Small intestine (tissue), 7 donors: ENCODE measurements around the gene EML2. TPM values are rescaled to one million over a fixed set of nuclear protein-coding genes. Genes with fewer than 3 reads are reported as not detected.
A peak's percentile ranks its signal among the peaks of the same experiment; 100 is the strongest.

Experiments
- DNase-seq, 2 donors: peaks; one replicate each; pipeline versions ENCODE4 v3.0.0 to v3.0.0-alpha.2; 2013
- FAIRE-seq: peaks from 2 replicates; lab custom pipeline; 2012; peaks lifted over from hg19 to GRCh38; lab: Jason Lieb, UNC
- H3K27ac ChIP-seq, 3 donors: one replicate each; pipeline ENCODE4 v1.5.1; 2013; ENCODE audit warnings: low read length in 2 of 3, mild to moderate bottlenecking in 2 of 3, control low read depth in 1 of 3, inconsistent platforms in 1 of 3, low read depth in 1 of 3, moderate library complexity in 1 of 3
- H3K27me3 ChIP-seq, 3 donors: one replicate each; pipeline ENCODE4 v1.6.1; 2013; ENCODE audit warnings: low read length in 3 of 3, inconsistent platforms in 1 of 3; ENCODE audit not compliant: control insufficient read depth in 3 of 3, insufficient read depth in 3 of 3
- H3K36me3 ChIP-seq, 3 donors: one replicate each; pipeline ENCODE4 v1.6.1; 2013; ENCODE audit warnings: low read length in 3 of 3, inconsistent platforms in 1 of 3, low read depth in 1 of 3, mild to moderate bottlenecking in 1 of 3, moderate library complexity in 1 of 3; ENCODE audit not compliant: control insufficient read depth in 3 of 3, insufficient read depth in 2 of 3
- H3K4me1 ChIP-seq, 3 donors: one replicate each; pipeline ENCODE4 v1.6.1; 2013; ENCODE audit warnings: low read length in 2 of 3, inconsistent platforms in 1 of 3, low read depth in 1 of 3, mild to moderate bottlenecking in 1 of 3, moderate library complexity in 1 of 3; ENCODE audit not compliant: control insufficient read depth in 3 of 3, insufficient read depth in 2 of 3
- H3K4me3 ChIP-seq, 3 donors: one replicate each; pipeline ENCODE4 v1.5.1; 2013; ENCODE audit warnings: low read length in 3 of 3, control low read depth in 1 of 3, inconsistent platforms in 1 of 3, low read depth in 1 of 3, mild to moderate bottlenecking in 1 of 3, moderate library complexity in 1 of 3
- H3K9me3 ChIP-seq, 2 donors: one replicate each; pipeline ENCODE4 v1.6.1; 2013; ENCODE audit warnings: low read depth in 1 of 2, low read length in 1 of 2; ENCODE audit not compliant: control insufficient read depth in 2 of 2, insufficient read depth in 1 of 2
- WGBS, 3 donors: extraction: QIAGEN DNeasy Blood & Tissue Kit; methylation state at CpG; one replicate each; pipeline ENCODE4 v1.1.7; 2013; 5-methylcytosine and 5-hydroxymethylcytosine counted together
- polyA plus RNA-seq, 4 donors: library from polyadenylated mRNA; stranded (reverse) in 3 of 4; unstranded in 1 of 4; fragments of 200-250 nt in 3 of 4; fragments of 120-200 nt in 1 of 4; gene quantifications; one replicate each; pipeline versions ENCODE4 v1.2.1 to v1.2.3, GENCODE V29; 2013
- donor health status: healthy with polysubstance abuse.
- donor health status: control.
- donor health status: control.
- donor health status: Bipolar disorder and iron deficiency.
- donor health status: healthy.

The EML2 gene
- polyA plus RNA-seq, 4 donors: 18.9 to 39.9 (median 20.8) TPM

GRCh38 chr19:45676851-45677263 is 37.7 kb upstream of the EML2 start:
- Histone ChIP-seq H3K36me3 (no peaks in the 10 kb centered on the region), H3K27ac (no peak overlapping the region), H3K9me3 (peaks cover 0 to 2% of the 10 kb centered on the region in 2 donors), H3K27me3 (peaks cover 0 to 42% (median 0%) of the 10 kb centered on the region in 3 donors), H3K4me1 (peaks cover 0 to 20% (median 0%) of the 10 kb centered on the region in 3 donors), H3K4me3 (peak overlapping the region; percentile 25 to 39 (median 37))
- 3 to 6% (median 3%) methylated on average over 9 to 28 of the region's 28 CpGs for WGBS, 3 donors
- FAIRE-seq: no peak
- peak; percentile 24 to 46 for DNase-seq

- WGBS, 3 donors: 48 to 66% (median 54%) methylated on average over 7 of the region's 7 CpGs
These were observed 35.7 kb upstream of the EML2 start for GRCh38 chr19:45674946-45675345.

DNA sequence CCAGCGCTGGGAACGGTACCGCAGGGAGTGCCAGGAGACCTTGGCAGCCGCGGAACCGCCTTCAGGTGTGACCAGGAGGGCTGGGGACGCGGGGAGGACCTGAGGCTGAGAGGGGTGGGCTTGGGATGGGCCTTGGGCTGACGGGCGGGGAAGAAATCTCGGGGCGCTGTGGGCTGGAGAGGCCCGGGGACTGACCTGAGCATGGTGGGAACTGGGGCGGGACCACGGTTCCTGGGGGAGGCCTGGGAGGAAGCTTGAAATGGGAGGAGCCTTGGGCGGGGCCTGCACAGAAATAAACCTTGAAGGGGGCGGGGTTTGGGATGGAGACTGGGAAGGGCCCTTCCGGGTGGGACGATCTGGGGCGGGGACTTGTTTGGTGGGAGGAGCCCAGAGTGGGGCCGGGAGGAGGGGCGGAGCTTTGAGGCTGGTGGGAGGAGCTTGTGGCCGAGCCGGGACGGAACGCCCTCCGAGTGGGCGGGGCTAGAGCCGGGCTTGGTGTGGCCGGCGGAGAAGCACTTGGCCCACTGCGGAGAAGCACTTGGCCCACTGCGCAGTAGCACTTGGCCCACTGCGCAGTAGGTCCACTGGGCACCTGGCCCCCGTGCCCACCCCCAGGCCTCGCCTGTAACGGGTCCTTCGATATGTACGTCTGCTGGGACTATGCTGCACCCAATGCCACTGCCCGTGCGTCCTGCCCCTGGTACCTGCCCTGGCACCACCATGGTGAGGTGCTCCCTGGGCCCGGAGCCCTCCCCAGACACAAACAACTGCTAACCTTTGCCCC is 31.7 kb upstream of the EML2 start:
- no peak overlapping the region for H3K27ac ChIP-seq
- WGBS, 3 donors: 8 to 11% (median 10%) methylated on average over 26 to 42 of the region's 42 CpGs
- DNase-seq (peak; percentile 84 to 91), FAIRE-seq (no peak)
- H3K27me3 ChIP-seq: peaks cover 0 to 68% (median 0%) of the 10 kb centered on the region in 3 donors
- H3K4me3 ChIP-seq: peak overlapping the region in 2 of 3 donors; percentile 19 to 24
- H3K36me3 ChIP-seq: no peaks in the 10 kb centered on the region
- peaks cover 0 to 25% (median 0%) of the 10 kb centered on the region in 3 donors for H3K4me1 ChIP-seq
- no peaks in the 10 kb centered on the region for H3K9me3 ChIP-seq

More at GRCh38 chr19:45674946-45675345, 35.7 kb upstream of the EML2 start:
- DNase-seq (no peak), FAIRE-seq (no peak)
- H3K36me3 ChIP-seq: no peaks in the 10 kb centered on the region
- H3K4me1 ChIP-seq: peaks cover 0 to 26% (median 0%) of the 10 kb centered on the region in 3 donors
- H3K4me3 ChIP-seq: no peak overlapping the region
- peaks cover 0 to 2% of the 10 kb centered on the region in 2 donors for H3K9me3 ChIP-seq
- no peak overlapping the region for H3K27ac ChIP-seq
- peaks cover 0 to 61% (median 0%) of the 10 kb centered on the region in 3 donors for H3K27me3 ChIP-seq

DNA sequence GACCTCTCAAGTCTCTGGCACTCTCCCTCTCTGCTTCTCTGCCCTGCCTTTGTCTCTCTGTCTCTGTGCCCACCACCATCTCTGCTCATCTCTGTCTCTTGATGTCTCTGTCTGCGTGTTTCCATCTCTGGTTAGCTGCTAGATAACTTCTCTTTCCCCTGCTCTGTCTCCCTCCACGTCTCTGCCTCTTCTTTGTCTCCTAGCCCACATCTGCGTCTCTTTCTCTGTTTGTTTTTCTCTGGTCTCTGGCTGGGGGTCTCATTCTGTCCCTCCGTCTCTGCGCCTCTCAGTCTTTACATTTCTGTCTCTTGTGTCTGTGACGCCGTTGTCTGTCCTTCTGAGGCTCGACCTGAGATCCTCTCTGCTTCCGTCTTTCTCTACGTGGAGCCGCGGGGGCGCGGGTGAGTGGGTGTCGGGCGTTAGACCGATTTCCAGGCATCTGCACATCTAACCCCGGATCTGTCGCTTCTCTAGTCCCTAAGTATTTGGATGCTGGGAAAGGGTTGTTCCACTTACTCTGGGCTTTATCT is 29.2 kb upstream of the EML2 start:
- peak overlapping the region in 2 of 3 donors; percentile 22 to 47 for H3K27ac ChIP-seq
- DNase-seq (no peak), FAIRE-seq (no peak)
- H3K4me3 ChIP-seq: peak overlapping the region; percentile 13 to 36 (median 32)
- 0 to 2% (median 1%) methylated on average over 19 of the region's 19 CpGs for whole genome bisulfite sequencing, 3 donors
- peaks cover 0 to 25% (median 0%) of the 10 kb centered on the region in 3 donors for H3K4me1 ChIP-seq
- peaks cover 0 to 64% (median 3%) of the 10 kb centered on the region in 3 donors for H3K27me3 ChIP-seq
- no peaks in the 10 kb centered on the region for H3K9me3 ChIP-seq
- H3K36me3 ChIP-seq: no peaks in the 10 kb centered on the region

GRCh38 chr19:45667620-45668341 is 28.6 kb upstream of the EML2 start, which contains the start of gene GIPR:
Gene GIPR (plus strand): TSS chr19:45668221. CDS start chr19:45669521, 1,300 bp downstream.
- no peaks in the 10 kb centered on the region for H3K36me3 ChIP-seq
- H3K27ac ChIP-seq: peak within 1 kb of the TSS in 2 of 3 donors; percentile 22 to 47
- peaks cover 0 to 64% (median 3%) of the 10 kb centered on the region in 3 donors for H3K27me3 ChIP-seq
- peaks cover 0 to 25% (median 0%) of the 10 kb centered on the region in 3 donors for H3K4me1 ChIP-seq
- DNase-seq (peak; percentile 51 to 68), FAIRE-seq (no peak)
- H3K9me3 ChIP-seq: no peaks in the 10 kb centered on the region
- WGBS, 3 donors: 7 to 12% (median 7%) methylated on average over 15 of the region's 15 CpGs
- H3K4me3 ChIP-seq: peak within 1 kb of the TSS; percentile 13 to 36 (median 32)

GRCh38 chr19:45664575-45664974 is 25.4 kb upstream of the EML2 start:
- WGBS, 3 donors: 63 to 73% (median 72%) methylated on average over 7 of the region's 7 CpGs
- peaks cover 0 to 47% (median 3%) of the 10 kb centered on the region in 3 donors for H3K27me3 ChIP-seq

GRCh38 chr19:45663800-45664199 is 24.6 kb upstream of the EML2 start:
- Histone ChIP-seq H3K27me3 (peaks cover 0 to 44% (median 3%) of the 10 kb centered on the region in 3 donors), H3K4me1 (peaks cover 0 to 10% (median 0%) of the 10 kb centered on the region in 3 donors), H3K27ac (no peak overlapping the region), H3K36me3 (no peaks in the 10 kb centered on the region), H3K4me3 (no peak overlapping the region), H3K9me3 (no peaks in the 10 kb centered on the region)
- no peak for DNase-seq
- no peak for FAIRE-seq
- WGBS, 3 donors: 91 to 100% (median 94%) methylated on average over 1 of the region's 1 CpG

More at GRCh38 chr19:45664575-45664974, 25.4 kb upstream of the EML2 start:
- FAIRE-seq: no peak
- H3K4me3 ChIP-seq: no peak overlapping the region
- H3K9me3 ChIP-seq: no peaks in the 10 kb centered on the region
- peaks cover 0 to 17% (median 0%) of the 10 kb centered on the region in 3 donors for H3K4me1 ChIP-seq
- no peaks in the 10 kb centered on the region for H3K36me3 ChIP-seq
- no peak for DNase-seq
- no peak overlapping the region for H3K27ac ChIP-seq

DNA sequence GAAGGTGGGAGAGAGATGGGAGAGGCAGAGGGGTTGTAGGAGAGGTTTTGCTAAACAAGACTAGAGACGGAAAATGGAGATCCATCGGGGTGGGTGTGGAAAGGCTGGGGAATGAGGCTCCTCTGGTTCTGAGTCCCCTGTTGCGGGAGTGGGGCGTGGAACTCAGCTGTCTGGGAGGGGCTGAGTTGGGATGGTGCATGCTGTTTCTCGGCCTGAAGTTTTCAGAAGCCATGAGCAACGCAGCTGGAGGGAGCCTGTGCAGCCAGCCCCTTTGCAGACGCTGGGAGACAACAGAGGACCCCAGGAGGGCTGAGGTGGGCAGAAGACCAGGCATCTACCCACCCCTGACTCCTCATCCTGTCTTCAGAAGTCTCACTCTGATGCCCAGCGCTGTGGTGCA is 21.4 kb upstream of the EML2 start:
- peaks cover 0 to 25% (median 5%) of the 10 kb centered on the region in 3 donors for H3K27me3 ChIP-seq
- 30 to 45% (median 31%) methylated on average over 7 to 8 of the region's 8 CpGs for WGBS, 3 donors
- H3K4me1 ChIP-seq: peaks cover 0 to 4% (median 0%) of the 10 kb centered on the region in 3 donors
- no peak overlapping the region for H3K27ac ChIP-seq
- FAIRE-seq: no peak
- no peak overlapping the region for H3K4me3 ChIP-seq
- no peak for DNase-seq
- H3K9me3 ChIP-seq: no peaks in the 10 kb centered on the region
- H3K36me3 ChIP-seq: no peaks in the 10 kb centered on the region
